MCF 10A (cell line): ENCODE measurements around the gene MYO10. TPM values are rescaled to one million over a fixed set of nuclear protein-coding genes. Genes with fewer than 3 reads are reported as not detected.

Source experiments
- BruUV-seq: library from RNA; stranded (reverse); fragments of 400-500 nt; replicated peaks from 2 replicates; lab custom pipeline; 2021; lab: Mats Ljungman, UMichigan
- CTCF ChIA-PET: fragments of 300-600 bp; sonication (Branson Sonifier 250); formaldehyde crosslinking; extraction: SDS; loops from one replicate; lab custom pipeline; 2021; ENCODE audit warnings: antibody characterized with exemption, inconsistent platforms; lab: Yijun Ruan, JAX
- POLR2A ChIA-PET: fragments of 300-600, 350-650 bp; sonication (Branson Sonifier 250); formaldehyde crosslinking; extraction: SDS; loops from one replicate; lab custom pipeline; 2020; ENCODE audit warnings: antibody characterized with exemption, inconsistent platforms; lab: Yijun Ruan, JAX
- DNase-seq: peaks from one replicate; pipeline ENCODE4 v3.0.0-alpha.2; 2018; ENCODE audit not compliant: unreplicated experiment
- H3K27ac Mint-ChIP-seq: one replicate; pipeline ENCODE4 v1.8.0; 2022; ENCODE audit warnings: mild to moderate bottlenecking, low read depth, mixed read lengths; ENCODE audit not compliant: unreplicated experiment
- H3K27me3 Mint-ChIP-seq: one replicate; pipeline ENCODE4 v1.8.0; 2022; ENCODE audit warnings: mixed read lengths; ENCODE audit not compliant: insufficient read depth, unreplicated experiment
- H3K36me3 Mint-ChIP-seq: one replicate; pipeline ENCODE4 v1.8.0; 2022; ENCODE audit warnings: mild to moderate bottlenecking, moderate library complexity, mixed read lengths; ENCODE audit not compliant: insufficient read depth, unreplicated experiment
- H3K4me1 Mint-ChIP-seq: one replicate; pipeline ENCODE4 v1.8.0; 2022; ENCODE audit warnings: mixed read lengths; ENCODE audit not compliant: insufficient read depth, unreplicated experiment
- H3K4me3 Mint-ChIP-seq: one replicate; pipeline ENCODE4 v1.8.0; 2022; ENCODE audit warnings: mild to moderate bottlenecking, moderate library complexity, mixed read lengths; ENCODE audit not compliant: unreplicated experiment
- H3K9me3 Mint-ChIP-seq: one replicate; pipeline ENCODE4 v1.8.0; 2022; ENCODE audit warnings: mixed read lengths; ENCODE audit not compliant: unreplicated experiment
- CTCF ChIP-seq: fragments of 200-600 bp; IDR thresholded peaks from one replicate; pipeline ENCODE4 v1.8.0; 2022; ENCODE audit warnings: antibody characterized with exemption, mild to moderate bottlenecking; ENCODE audit not compliant: unreplicated experiment
- intact Hi-C: fragments of 100-400 bp; cut with micrococcal nuclease; formaldehyde crosslinking; loops from 2 replicates; pipeline ENCODE4 v1.14.1; 2022
- total RNA-seq: library from RNA; stranded (reverse); gene quantifications from 2 replicates; pipeline ENCODE4 v1.2.3, GENCODE V29; 2022

Gene MYO10
- total RNA-seq, 1 experiment from 2014 or later: 35.7 TPM

DNA sequence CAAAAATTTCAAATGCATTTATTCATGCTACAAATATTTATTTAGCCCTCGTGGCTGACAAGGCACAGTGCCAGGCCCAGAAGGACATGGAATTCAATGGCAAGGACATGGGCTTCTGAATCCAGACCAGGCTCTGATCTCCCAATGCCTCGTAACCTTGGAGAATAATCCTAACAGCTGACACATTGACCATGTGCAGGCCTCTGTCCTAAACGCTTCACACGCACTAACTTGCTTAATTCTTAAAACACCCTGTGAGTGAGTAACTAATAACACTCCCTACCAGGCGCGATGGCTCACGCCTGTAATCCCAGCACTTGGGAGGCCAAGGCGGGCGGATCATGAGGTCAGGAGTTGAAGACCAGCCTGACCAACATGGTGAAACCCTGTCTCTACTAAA is 33.2 kb downstream of the MYO10 start:
- Mint-ChIP-seq H3K27me3 (no peaks in the 10 kb centered on the region), H3K4me3 (no peak overlapping the region), H3K4me1 (peaks cover 29% of the 10 kb centered on the region), H3K36me3 (peaks cover 6% of the 10 kb centered on the region), H3K27ac (peak overlapping the region; percentile 70), H3K9me3 (no peaks in the 10 kb centered on the region)
- TF ChIP-seq CTCF: no peak
- intact Hi-C loops: no loop called here
- DNase-seq: peak; percentile 64
- no TSS peak for BruUV-seq
- ChIA-PET POLR2A (interaction anchor here (4.6 kb wide), 1 partner anchor 10 kb away, joined by 32 read pairs; no protein-coding TSS in a partner anchor), CTCF (interaction anchor here (0.5 to 1.1 kb wide), 2 partner anchors 57 to 301 kb away, joined by 3 read pairs; no protein-coding TSS in a partner anchor)

DNA sequence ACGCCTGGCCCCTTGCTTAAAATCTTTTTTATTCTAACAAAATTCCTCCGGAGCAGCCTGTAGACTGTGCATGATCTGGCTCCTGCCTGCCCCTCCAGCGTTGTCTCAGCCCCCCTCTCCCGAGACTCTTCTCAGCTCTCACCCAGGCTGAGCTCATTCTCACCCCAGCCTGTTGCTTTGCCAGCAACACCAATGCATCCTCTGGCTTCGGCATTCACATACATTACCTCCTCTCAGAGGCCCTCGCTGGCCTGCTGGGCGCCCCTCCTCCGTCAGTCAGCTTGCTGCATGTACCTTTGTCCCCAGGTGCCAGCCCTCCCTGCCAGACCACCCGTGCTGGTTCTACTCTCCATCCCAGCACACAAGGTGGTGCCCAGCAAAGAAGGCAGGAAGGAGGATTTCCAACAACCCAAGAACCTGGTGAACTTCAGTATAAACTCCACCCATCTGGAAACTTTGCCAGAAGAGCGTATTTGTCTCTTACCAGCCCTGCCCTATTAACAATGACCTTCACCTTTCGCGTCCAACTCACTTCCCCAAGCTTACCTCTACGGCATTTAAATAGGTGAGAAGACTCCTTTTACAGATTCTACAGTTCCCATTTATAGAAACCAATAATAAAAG is 35.0 kb downstream of the MYO10 start:
- H3K4me3 Mint-ChIP-seq: no peak overlapping the region
- H3K4me1 Mint-ChIP-seq: peaks cover 35% of the 10 kb centered on the region
- no TSS peak for BruUV-seq

DNA sequence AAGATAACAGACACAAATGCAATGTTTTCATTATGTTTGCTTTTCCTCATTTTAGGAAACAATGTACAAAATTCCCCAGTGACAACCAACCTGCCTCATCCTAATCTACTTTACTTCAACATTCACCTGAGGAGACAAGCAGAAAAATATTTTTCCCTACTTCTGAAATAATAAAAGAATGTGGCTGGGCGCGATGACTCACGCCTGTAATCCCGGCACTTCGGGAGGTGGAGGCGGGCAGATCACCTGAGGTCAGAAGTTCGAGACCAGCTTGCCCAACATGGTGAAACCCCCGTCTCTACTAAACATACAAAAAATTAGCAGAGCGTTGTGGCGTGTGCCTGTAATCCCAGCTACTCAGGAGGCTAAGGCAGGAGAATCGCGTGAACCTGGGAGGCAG is 36.9 kb downstream of the MYO10 start:
- intact Hi-C loops: no loop called here
- H3K9me3 Mint-ChIP-seq: no peaks in the 10 kb centered on the region
- peaks cover 14% of the 10 kb centered on the region for H3K36me3 Mint-ChIP-seq
- H3K27ac Mint-ChIP-seq: no peak overlapping the region
- peaks cover 51% of the 10 kb centered on the region for H3K4me1 Mint-ChIP-seq
- no peak overlapping the region for H3K4me3 Mint-ChIP-seq
- ChIA-PET CTCF (interaction anchor here (0.7 kb wide), 1 partner anchor 1314 kb away, joined by 3 read pairs; no protein-coding TSS in a partner anchor), POLR2A (interaction anchor here (2.2 kb wide), 1 partner anchor 14 kb away, joined by 6 read pairs; no protein-coding TSS in a partner anchor)
- no peak for TF ChIP-seq CTCF
- BruUV-seq: no TSS peak
- H3K27me3 Mint-ChIP-seq: no peaks in the 10 kb centered on the region
- DNase-seq: peak; percentile 33

More for the DNA sequence above, 35.0 kb downstream of the MYO10 start:
- ChIA-PET POLR2A (interaction anchor here (0.7 to 4.6 kb wide), 2 partner anchors 12 to 25 kb away, joined by 3 to 32 read pairs; no protein-coding TSS in a partner anchor), CTCF (no interaction called here)
- DNase-seq: no peak
- Mint-ChIP-seq H3K27ac (no peak overlapping the region), H3K9me3 (no peaks in the 10 kb centered on the region), H3K36me3 (peaks cover 13% of the 10 kb centered on the region), H3K27me3 (no peaks in the 10 kb centered on the region)
- intact Hi-C loops: no loop called here
- no peak for TF ChIP-seq CTCF

DNA sequence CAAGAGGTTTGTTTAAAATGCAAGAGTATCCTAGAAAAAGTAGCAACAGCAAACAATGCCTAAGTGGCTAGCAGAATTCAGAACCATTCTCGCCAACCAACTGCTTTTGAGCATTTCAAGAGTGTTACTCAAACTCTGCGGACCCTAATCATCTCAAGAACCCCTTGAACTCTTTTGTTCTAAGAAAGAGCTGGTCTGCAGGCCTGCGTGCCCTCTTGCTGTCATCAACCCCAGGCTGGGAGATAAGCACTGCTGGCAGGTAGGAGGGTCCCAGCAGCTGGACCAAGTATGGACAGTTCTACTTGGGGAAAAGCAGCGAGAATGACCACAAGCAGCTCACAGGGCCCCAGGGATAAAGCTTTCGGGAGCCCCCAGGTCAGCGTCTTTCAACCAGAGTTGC is 38.3 kb downstream of the MYO10 start:
- no peak overlapping the region for H3K27ac Mint-ChIP-seq
- ChIA-PET POLR2A (interaction anchor here (2.2 kb wide), 1 partner anchor 15 kb away, joined by 6 read pairs; no protein-coding TSS in a partner anchor), CTCF (interaction anchor here (0.9 kb wide), 1 partner anchor 17 kb away, joined by 3 read pairs; no protein-coding TSS in a partner anchor)
- H3K4me3 Mint-ChIP-seq: no peak overlapping the region
- BruUV-seq: no TSS peak
- H3K36me3 Mint-ChIP-seq: peaks cover 19% of the 10 kb centered on the region
- H3K4me1 Mint-ChIP-seq: peaks cover 45% of the 10 kb centered on the region
- no peak for TF ChIP-seq CTCF
- H3K9me3 Mint-ChIP-seq: no peaks in the 10 kb centered on the region
- DNase-seq: no peak
- H3K27me3 Mint-ChIP-seq: no peaks in the 10 kb centered on the region
- intact Hi-C loops: no loop called here
